DND-41 (cell line): ENCODE results near the gene MYH14.

Experiments
- EZH2 ChIP-seq: IDR thresholded peaks from 3 replicates; pipeline ENCODE4 v1.6.1; 2012; ENCODE audit warnings: borderline replicate concordance, low read depth, mild to moderate bottlenecking, moderate library complexity, low read length, inconsistent platforms; ENCODE audit not compliant: severe bottlenecking
- TF ChIP-seq, protein P1 (sequence below): IDR thresholded peaks from 2 replicates; pipeline ENCODE4 v1.5.1; 2012; ENCODE audit warnings: borderline replicate concordance, low read length, moderate library complexity, mild to moderate bottlenecking; ENCODE audit not compliant: poor library complexity, severe bottlenecking; ENCODE audit errors: extremely low read depth

DNA sequence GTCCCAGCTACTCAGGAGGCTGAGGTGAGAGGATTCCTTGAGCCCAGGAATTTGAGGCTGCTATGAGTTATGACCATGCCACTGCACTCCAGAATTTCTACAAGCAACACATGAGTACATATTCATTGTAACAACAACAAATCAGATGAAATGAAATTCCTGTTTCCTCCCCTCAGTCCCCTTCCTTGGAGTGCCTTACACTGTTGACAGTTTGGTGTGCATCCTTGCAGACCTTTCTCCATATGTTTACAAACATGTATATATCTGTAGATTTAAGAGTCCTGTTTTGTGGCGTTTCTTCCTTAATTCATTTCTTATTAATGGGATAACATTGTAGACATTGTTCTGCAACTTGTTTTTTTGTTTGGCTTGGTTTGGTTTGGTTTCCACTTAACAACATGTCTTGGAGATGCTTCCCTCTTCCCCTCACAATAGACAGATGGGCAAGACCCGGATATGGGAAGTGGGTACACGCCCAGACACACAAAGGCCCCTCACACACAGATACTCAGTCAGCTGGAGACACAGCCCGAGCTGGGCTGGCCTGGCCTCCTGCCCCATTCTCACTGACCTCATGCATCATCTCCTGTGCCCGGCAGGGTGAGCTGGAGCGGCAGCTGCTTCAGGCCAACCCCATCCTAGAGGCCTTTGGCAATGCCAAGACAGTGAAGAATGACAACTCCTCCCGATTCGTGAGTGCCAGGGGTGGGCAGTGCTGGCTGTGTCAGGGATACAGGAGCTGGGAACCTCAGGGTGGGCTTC, 21.7 kb downstream of the MYH14 start:
- TF ChIP-seq, protein P1, sequence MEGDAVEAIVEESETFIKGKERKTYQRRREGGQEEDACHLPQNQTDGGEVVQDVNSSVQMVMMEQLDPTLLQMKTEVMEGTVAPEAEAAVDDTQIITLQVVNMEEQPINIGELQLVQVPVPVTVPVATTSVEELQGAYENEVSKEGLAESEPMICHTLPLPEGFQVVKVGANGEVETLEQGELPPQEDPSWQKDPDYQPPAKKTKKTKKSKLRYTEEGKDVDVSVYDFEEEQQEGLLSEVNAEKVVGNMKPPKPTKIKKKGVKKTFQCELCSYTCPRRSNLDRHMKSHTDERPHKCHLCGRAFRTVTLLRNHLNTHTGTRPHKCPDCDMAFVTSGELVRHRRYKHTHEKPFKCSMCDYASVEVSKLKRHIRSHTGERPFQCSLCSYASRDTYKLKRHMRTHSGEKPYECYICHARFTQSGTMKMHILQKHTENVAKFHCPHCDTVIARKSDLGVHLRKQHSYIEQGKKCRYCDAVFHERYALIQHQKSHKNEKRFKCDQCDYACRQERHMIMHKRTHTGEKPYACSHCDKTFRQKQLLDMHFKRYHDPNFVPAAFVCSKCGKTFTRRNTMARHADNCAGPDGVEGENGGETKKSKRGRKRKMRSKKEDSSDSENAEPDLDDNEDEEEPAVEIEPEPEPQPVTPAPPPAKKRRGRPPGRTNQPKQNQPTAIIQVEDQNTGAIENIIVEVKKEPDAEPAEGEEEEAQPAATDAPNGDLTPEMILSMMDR, result no peak
- no peak for TF ChIP-seq EZH2
